ENCODE measurements around the gene PIK3C3.
A peak's percentile ranks its signal among the peaks of the same experiment; 100 is the strongest.
"Not testable (repeated sequence)": the region's sequence is repeated elsewhere in the genome, so short reads cannot be mapped to it uniquely, and the experiment has no call there.

Gene PIK3C3

GRCh38 chr18:42080340-42080739, 125.3 kb downstream of the PIK3C3 start:
- no peak for DNase-seq

- no peak for DNase-seq
Observed at GRCh38 chr18:42082415-42083234, 127.6 kb downstream of the PIK3C3 start.

GRCh38 chr18:42086288-42086687, 131.3 kb downstream of the PIK3C3 start:
- DNase-seq = no peak

GRCh38 chr18:42087235-42087634, 132.2 kb downstream of the PIK3C3 start:
- DNase-seq = no peak

GRCh38 chr18:42087876-42088275, 132.8 kb downstream of the PIK3C3 start:
- no peak for DNase-seq

GRCh38 chr18:42092848-42093247, 137.8 kb downstream of the PIK3C3 start:
- no peak for DNase-seq

- no peak for DNase-seq
Observed at GRCh38 chr18:42094875-42095274, 139.8 kb downstream of the PIK3C3 start.

GRCh38 chr18:42095732-42096377, 140.8 kb downstream of the PIK3C3 start:
- no peak for DNase-seq

GRCh38 chr18:42100248-42100647, 145.2 kb downstream of the PIK3C3 start:
- no peak for DNase-seq

- no peak for DNase-seq
Observed at GRCh38 chr18:42100911-42101310, 145.9 kb downstream of the PIK3C3 start.

GRCh38 chr18:42105394-42105793, 150.4 kb downstream of the PIK3C3 start:
- DNase-seq = no peak

GRCh38 chr18:42106784-42107183, 151.8 kb downstream of the PIK3C3 start:
- DNase-seq = no peak

GRCh38 chr18:42107287-42107686, 152.3 kb downstream of the PIK3C3 start:
- no peak for DNase-seq

GRCh38 chr18:42107691-42108450, 152.8 kb downstream of the PIK3C3 start:
- DNase-seq = no peak

GRCh38 chr18:42112147-42112546, 157.1 kb downstream of the PIK3C3 start:
- not testable (repeated sequence) for DNase-seq

GRCh38 chr18:42112657-42113420, 157.8 kb downstream of the PIK3C3 start:
- DNase-seq = no peak

- no peak for DNase-seq
Observed at GRCh38 chr18:42113529-42114191, 158.6 kb downstream of the PIK3C3 start.

- peak in 1 of 2 donors; percentile 80 for DNase-seq
Observed at GRCh38 chr18:42114310-42114943, 159.4 kb downstream of the PIK3C3 start.

GRCh38 chr18:42126586-42126985, 171.6 kb downstream of the PIK3C3 start:
- no peak for DNase-seq

GRCh38 chr18:42131066-42131929, 176.3 kb downstream of the PIK3C3 start:
- DNase-seq = no peak

GRCh38 chr18:42131930-42132244, 176.9 kb downstream of the PIK3C3 start:
- no peak for DNase-seq

All from bone marrow (tissue), 2 donors.